Measurements from ENCODE around the gene GFM1.
"Not testable (repeated sequence)": the region's sequence is repeated elsewhere in the genome, so short reads cannot be mapped to it uniquely, and the experiment has no call there.

GFM1 gene

GRCh38 chr3:158679547-158680000, 35.2 kb downstream of the GFM1 start:
- FAIRE-seq: no peak

GRCh38 chr3:158680861-158681260, 36.5 kb downstream of the GFM1 start:
- no peak for FAIRE-seq

GRCh38 chr3:158683230-158683962, 39.1 kb downstream of the GFM1 start:
- FAIRE-seq: no peak

GRCh38 chr3:158685159-158685558, 40.8 kb downstream of the GFM1 start:
- no peak for FAIRE-seq

- FAIRE-seq: not testable (repeated sequence)
Observed at GRCh38 chr3:158693866-158694456, 49.6 kb downstream of the GFM1 start.

GRCh38 chr3:158696618-158697017, 52.3 kb downstream of the GFM1 start:
- no peak for FAIRE-seq

GRCh38 chr3:158700559-158700958, 56.2 kb downstream of the GFM1 start:
- FAIRE-seq: no peak

- no peak for FAIRE-seq
Observed at GRCh38 chr3:158701420-158702065, 57.2 kb downstream of the GFM1 start.

GRCh38 chr3:158702815-158703481, 58.6 kb downstream of the GFM1 start:
- no peak for FAIRE-seq

- no peak for FAIRE-seq
Observed at GRCh38 chr3:158703566-158703965, 59.2 kb downstream of the GFM1 start.

GRCh38 chr3:158709666-158710083, 65.3 kb downstream of the GFM1 start:
- no peak for FAIRE-seq

GRCh38 chr3:158710601-158711000, 66.3 kb downstream of the GFM1 start:
- FAIRE-seq: no peak

GRCh38 chr3:158711886-158712285, 67.6 kb downstream of the GFM1 start:
- no peak for FAIRE-seq

GRCh38 chr3:158712443-158712842, 68.1 kb downstream of the GFM1 start:
- FAIRE-seq: no peak

- FAIRE-seq: no peak
Observed at GRCh38 chr3:158713094-158713499, 68.8 kb downstream of the GFM1 start.

- FAIRE-seq: no peak
Observed at GRCh38 chr3:158717576-158717975, 73.2 kb downstream of the GFM1 start.

GRCh38 chr3:158718490-158719170, 74.3 kb downstream of the GFM1 start:
- FAIRE-seq: no peak

GRCh38 chr3:158722108-158722507, 77.8 kb downstream of the GFM1 start:
- FAIRE-seq: no peak

- FAIRE-seq: no peak
Observed at GRCh38 chr3:158723991-158724390, 79.7 kb downstream of the GFM1 start.

- no peak for FAIRE-seq
Observed at GRCh38 chr3:158725348-158726011, 81.2 kb downstream of the GFM1 start.

- peak; percentile 46 for FAIRE-seq
Observed at GRCh38 chr3:158727206-158728060, 83.1 kb downstream of the GFM1 start.

GRCh38 chr3:158728061-158728377, 83.7 kb downstream of the GFM1 start:
- no peak for FAIRE-seq
